HCT116 (cell line): ENCODE results near the gene PAX2. TPM values are rescaled to one million over a fixed set of nuclear protein-coding genes. Genes with fewer than 3 reads are reported as not detected.

Experiments used
- ATAC-seq: fragments of 200-7000 bp; cut with Tn5 transposase; 2 replicates; pipeline ENCODE4 v1.9.1; 2020; ENCODE audit warnings: mild to moderate bottlenecking, moderate library complexity
- BruUV-seq: library from RNA; stranded (reverse); fragments of 400-500 nt; replicated peaks from 2 replicates; lab custom pipeline; 2021; lab: Mats Ljungman, UMichigan
- CTCF ChIA-PET: fragments of 300-600 bp; sonication (Branson Sonifier 250); formaldehyde crosslinking; loops from one replicate; lab custom pipeline; 2021; ENCODE audit warnings: antibody characterized with exemption; lab: Charles Lee
- POLR2A ChIA-PET: fragments of 300-600, 350-600 bp; sonication (Branson Sonifier 250); formaldehyde crosslinking; loops from one replicate; lab custom pipeline; 2021; ENCODE audit warnings: antibody characterized with exemption; lab: Charles Lee
- RAD21 ChIA-PET, 2 experiments: fragments of 300-600 bp; sonication (Branson Sonifier 250); formaldehyde crosslinking; loops; one replicate each; lab custom pipeline; 2023; ENCODE audit warnings: low total read pairs in 2 of 2; ENCODE audit not compliant: uncharacterized antibody in 2 of 2, unreplicated experiment in 2 of 2, low non-redundant PET in 1 of 2; lab: Charles Lee
- DNase-seq: peaks from one replicate; pipeline ENCODE4 v3.0.0-alpha.2; 2010; ENCODE audit warnings: low read depth, low spot score
- H2AFZ ChIP-seq: fragments of 200-600 bp; shearing (Covaris generic), sonication (generic); 2 replicates; pipeline ENCODE4 v1.6.1; 2017; ENCODE audit warnings: low read depth, mixed run types, mixed read lengths, antibody characterized with exemption, low read length; ENCODE audit not compliant: poor library complexity, severe bottlenecking
- H3K27ac ChIP-seq: 2 replicates; pipeline ENCODE4 v1.5.1; 2012; ENCODE audit warnings: low read depth, low read length
- H3K27me3 ChIP-seq: fragments of 200-600 bp; sonication (generic); 2 replicates; pipeline ENCODE4 v1.6.1; 2016; ENCODE audit warnings: mixed run types, low read length, mixed read lengths; ENCODE audit not compliant: insufficient read depth
- H3K36me3 ChIP-seq, 2 experiments: fragments of 200-500 bp in 1 of 2; fragments of 200-600 bp in 1 of 2; sonication (Bioruptor generic) in 1 of 2; sonication (generic) in 1 of 2; 2 replicates each; pipeline versions ENCODE4 v1.5.1 to v1.6.1; 2014 to 2016; ENCODE audit warnings: low read length in 2 of 2, inconsistent platforms in 1 of 2, mixed read lengths in 1 of 2, mixed run types in 1 of 2; ENCODE audit not compliant: insufficient read depth in 2 of 2, control insufficient read depth in 1 of 2
- H3K4me1 ChIP-seq, 2 experiments: fragments of 200-600 bp in 1 of 2; sonication (generic) in 1 of 2; 2 replicates each; pipeline versions ENCODE4 v1.5.1 to v1.6.1; 2012 to 2017; ENCODE audit warnings: low read length in 2 of 2, inconsistent platforms in 1 of 2, mild to moderate bottlenecking in 1 of 2, mixed read lengths in 1 of 2, mixed run types in 1 of 2, moderate library complexity in 1 of 2; ENCODE audit not compliant: insufficient read depth in 2 of 2, control insufficient read depth in 1 of 2
- H3K4me2 ChIP-seq: fragments of 200-600 bp; sonication (generic); 2 replicates; pipeline ENCODE4 v1.6.1; 2017; ENCODE audit warnings: mixed run types, low read length, mixed read lengths
- H3K4me3 ChIP-seq, 2 experiments: fragments of 200-600 bp in 1 of 2; sonication (generic) in 1 of 2; replicated peaks in 1 of 2; 2 replicates each; pipeline ENCODE4 v1.5.1; 2011 to 2016; ENCODE audit warnings: low read length in 2 of 2, control low read depth in 1 of 2, low read depth in 1 of 2, mild to moderate bottlenecking in 1 of 2, mixed read lengths in 1 of 2, mixed run types in 1 of 2
- H3K79me2 ChIP-seq: fragments of 200-600 bp; sonication (generic); 2 replicates; pipeline ENCODE4 v1.6.1; 2017; ENCODE audit warnings: mild to moderate bottlenecking, mixed run types, low read length, moderate library complexity, mixed read lengths; ENCODE audit not compliant: insufficient read depth
- H3K9ac ChIP-seq: fragments of 200-600 bp; sonication (generic); 2 replicates; pipeline ENCODE4 v1.6.1; 2016; ENCODE audit warnings: low read length, mixed read lengths
- H3K9me2 ChIP-seq: fragments of 200-600 bp; sonication (generic), shearing (Covaris generic); 2 replicates; pipeline ENCODE4 v1.6.1; 2017; ENCODE audit warnings: mixed run types, mild to moderate bottlenecking, moderate library complexity; ENCODE audit not compliant: insufficient read depth
- H3K9me3 ChIP-seq, 2 experiments: fragments of 200-500 bp in 1 of 2; fragments of 200-600 bp in 1 of 2; sonication (Bioruptor generic) in 1 of 2; sonication (generic) in 1 of 2; 2 replicates each; pipeline ENCODE4 v1.6.1; 2014 to 2017; ENCODE audit warnings: low read length in 2 of 2, mixed read lengths in 2 of 2, inconsistent platforms in 1 of 2, low read depth in 1 of 2, mild to moderate bottlenecking in 1 of 2, mixed run types in 1 of 2, moderate library complexity in 1 of 2; ENCODE audit not compliant: control insufficient read depth in 1 of 2, insufficient read depth in 1 of 2
- H4K20me1 ChIP-seq: fragments of 200-600 bp; sonication (generic), shearing (Covaris generic); 2 replicates; pipeline ENCODE4 v1.6.1; 2017; ENCODE audit warnings: mixed run types, mild to moderate bottlenecking, moderate library complexity; ENCODE audit not compliant: insufficient read depth
- CBX3 ChIP-seq: IDR thresholded peaks from 2 replicates; pipeline ENCODE4 v1.6.1; 2012; ENCODE audit warnings: low read depth
- CTCF ChIP-seq, 3 experiments: fragments of 200-600 bp in 1 of 3; sonication (generic) in 1 of 3; IDR thresholded peaks in 2 of 3; conservative IDR thresholded peaks in 1 of 3; 2 replicates each; pipeline ENCODE4 v1.5.1; 2012 to 2017; ENCODE audit warnings: low read depth in 2 of 3, low read length in 2 of 3, antibody characterized with exemption in 1 of 3, borderline replicate concordance in 1 of 3, control low read depth in 1 of 3, mild to moderate bottlenecking in 1 of 3, mixed read lengths in 1 of 3, mixed run types in 1 of 3, moderate library complexity in 1 of 3; ENCODE audit not compliant: insufficient read depth in 1 of 3
- ELF1 ChIP-seq: IDR thresholded peaks from 2 replicates; pipeline ENCODE4 v1.6.1; 2012; ENCODE audit warnings: low read depth, borderline replicate concordance
- EZH2phosphoT487 ChIP-seq: fragments of 200-600 bp; IDR thresholded peaks from 2 replicates; pipeline ENCODE4 v1.6.1; 2018; ENCODE audit warnings: antibody characterized with exemption, borderline replicate concordance
- POLR2A ChIP-seq: IDR thresholded peaks from 2 replicates; pipeline ENCODE4 v1.7.0; 2011; ENCODE audit warnings: borderline replicate concordance; ENCODE audit not compliant: insufficient read depth, insufficient read length; ENCODE audit errors: extremely low read depth
- TCF7L2 ChIP-seq: IDR thresholded peaks from 2 replicates; pipeline ENCODE4 v1.7.0; 2011; ENCODE audit warnings: borderline replicate concordance, inconsistent platforms; ENCODE audit not compliant: insufficient read depth, insufficient read length; ENCODE audit errors: extremely low read depth
- ZFX ChIP-seq: fragments of 450-650 bp; IDR thresholded peaks from 2 replicates; pipeline ENCODE4 v1.6.1; 2017
- intact Hi-C: fragments of 100-400 bp; cut with micrococcal nuclease; formaldehyde crosslinking; loops from 2 replicates; pipeline ENCODE4 v1.10.0; 2022
- total RNA-seq: library from RNA; stranded (reverse); gene quantifications from one replicate; pipeline ENCODE4 v1.2.1, GENCODE V29; 2021; ENCODE audit not compliant: unreplicated experiment

PAX2 gene
- total RNA-seq, 1 experiment from 2014 or later: 5.0 TPM

GRCh38 chr10:100728928-100729861 is 16.2 kb upstream of the PAX2 start (continued):
- TF ChIP-seq CTCF (IDR thresholded peaks at IDR 0.05 in 2 of 3, conservative IDR thresholded peaks at IDR 0.05 in 1 of 3; ENCODE audit: borderline replicate concordance in 1 of 3, insufficient read depth in 1 of 3, low read depth in 2 of 3, low read length in 2 of 3) (peak; percentile 61 to 93 (median 82)), ELF1 (no peak), CBX3 (no peak; the same call in 1 of the 2 replicates), EZH2phosphoT487 (no peak)
- TF ChIP-seq, all 23 proteins: peak for 6

- Histone ChIP-seq H3K4me2 (peak overlapping the region; percentile 97), H3K27me3 (no peaks in the 10 kb centered on the region), H3K4me1 (peaks cover 32 to 37% of the 10 kb centered on the region in 2 experiments), H3K79me2 (no peaks in the 10 kb centered on the region), H4K20me1 (no peaks in the 10 kb centered on the region), H3K9ac (peak overlapping the region; percentile 53), H3K36me3 (no peaks in the 10 kb centered on the region), H3K4me3 (peak overlapping the region; percentile 52 to 62), H3K9me3 (no peaks in the 10 kb centered on the region), H3K27ac (peak overlapping the region; percentile 12; the same call in 1 of the 2 replicates), H2AFZ (peak overlapping the region; percentile 92), H3K9me2 (no peaks in the 10 kb centered on the region)
- TF ChIP-seq CTCF (IDR thresholded peaks at IDR 0.05 in 2 of 3, conservative IDR thresholded peaks at IDR 0.05 in 1 of 3; ENCODE audit: borderline replicate concordance in 1 of 3, insufficient read depth in 1 of 3, low read depth in 2 of 3, low read length in 2 of 3) (0 out of 6 replicates have a peak, but pooled peaks of 1 of the 3 experiments have one; percentile 8), TCF7L2 (peak; percentile 56), ZFX (peak; percentile 31; the same call in 1 of the 2 replicates), POLR2A (no peak)
- RAD21 ChIA-PET: interaction anchor here in 1 of 2 experiments (0.9 kb wide), 1 partner anchor 13 kb away, joined by 3 read pairs; no protein-coding TSS in a partner anchor
- CTCF ChIA-PET: interaction anchor here (0.6 to 2.2 kb wide), 13 partner anchors 8 to 169 kb away, joined by 3 to 20 read pairs (median 5); no protein-coding TSS in a partner anchor
- BruUV-seq: no TSS peak
- POLR2A ChIA-PET: interaction anchor here (1.6 kb wide), 1 partner anchor 14 kb away, joined by 5 read pairs; no protein-coding TSS in a partner anchor
- intact Hi-C loops: loop anchor here (1.0 to 5.0 kb wide), 3 partner anchors 13 to 168 kb away; no protein-coding TSS in a partner anchor
- ATAC-seq: peak; percentile 31
- no peak for DNase-seq
Measured at GRCh38 chr10:100729862-100730724, 15.3 kb upstream of the PAX2 start.
